Stimulated activated CD4-positive, alpha-beta T cell treated with anti-CD3 and anti-CD28 coated beads, Interleukin-2, amount 100 ng/mL, for 24 hours (primary cell): ENCODE measurements around the gene OR52E1.
"Not testable (repeated sequence)": the region's sequence is repeated elsewhere in the genome, so short reads cannot be mapped to it uniquely, and the experiment has no call there.

Experiments used
- DNase-seq, 2 donors: peaks; one replicate each; pipeline ENCODE4 v3.0.0-alpha.2; 2020

Gene OR52E1

DNA sequence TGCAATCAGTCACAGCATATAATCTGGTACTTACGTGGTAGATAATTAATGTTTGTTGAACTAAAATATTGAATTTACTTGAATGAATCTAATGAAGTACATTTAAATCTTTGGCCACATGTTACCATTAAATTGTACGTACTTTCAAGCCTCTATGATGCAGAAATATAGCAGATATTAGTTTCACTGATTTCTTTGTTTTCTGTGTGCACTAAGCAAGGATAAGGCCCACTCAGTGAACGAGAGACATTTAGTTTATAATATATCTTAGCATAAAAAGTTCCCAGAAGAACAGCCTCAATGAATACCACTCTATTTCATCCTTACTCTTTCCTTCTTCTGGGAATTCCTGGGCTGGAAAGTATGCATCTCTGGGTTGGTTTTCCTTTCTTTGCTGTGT, at the start of gene OR52E1:
OR52E1 (plus strand) TSS at position 301 of the 400 bp plus-strand sequence.
- no peak for DNase-seq

DNA sequence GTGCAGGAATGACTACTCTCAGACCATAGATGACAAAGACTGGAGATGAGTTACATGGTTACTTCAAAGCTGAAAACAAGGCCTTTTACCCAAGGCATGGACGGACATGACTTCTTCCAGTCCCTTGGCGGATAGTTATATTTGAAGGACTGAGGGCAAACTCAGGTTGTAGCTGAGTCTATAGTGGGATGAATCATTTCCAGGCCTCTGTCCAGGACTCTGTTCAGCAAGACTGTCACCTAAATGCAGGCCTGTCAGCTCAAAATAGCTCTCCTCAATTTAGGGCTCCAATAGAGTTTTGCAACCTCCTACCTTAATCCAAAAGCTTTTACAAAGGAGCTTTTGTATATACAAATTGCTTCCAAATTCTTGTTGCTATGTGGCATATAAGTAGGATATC, 47.4 kb upstream of the OR52E1 start:
- DNase-seq, result no peak

DNA sequence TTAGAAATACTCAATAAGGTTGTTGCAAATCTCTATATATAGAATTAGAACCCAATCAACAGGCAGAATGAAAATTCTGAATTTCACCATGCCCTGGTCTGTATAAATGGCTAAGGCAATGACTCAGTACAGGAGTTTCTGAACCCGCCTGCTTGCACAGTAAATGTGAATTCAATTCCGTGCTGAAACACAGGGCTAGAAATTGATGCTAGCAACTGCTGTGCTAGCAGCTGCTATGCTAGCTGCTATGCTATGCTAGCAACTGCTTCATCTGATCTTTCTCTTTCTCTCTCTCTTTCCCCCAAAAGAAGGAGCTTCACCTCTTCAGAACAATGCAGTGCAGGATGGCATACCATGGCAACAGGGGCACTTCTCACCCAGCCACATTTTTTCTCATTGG, 32.7 kb upstream of the OR52E1 start:
- no peak for DNase-seq

DNA sequence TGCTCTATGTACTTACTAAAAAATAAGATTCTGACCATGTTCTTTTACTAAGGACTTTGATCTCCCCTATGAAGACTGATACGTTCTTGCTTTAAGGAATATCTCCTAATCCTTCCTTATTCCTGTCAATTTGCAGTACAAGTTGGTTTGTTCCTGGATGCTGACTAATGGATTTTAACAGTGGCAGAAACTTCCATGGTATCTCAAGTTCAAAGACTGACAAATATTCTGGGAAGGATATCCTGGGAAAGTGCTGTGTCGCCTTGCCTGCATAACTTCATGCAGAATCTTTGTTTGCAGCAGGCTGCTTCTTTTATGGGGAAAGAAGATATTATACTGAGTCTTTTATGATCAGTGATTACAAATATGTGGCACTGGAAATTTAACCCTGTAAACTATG, 31.4 kb upstream of the OR52E1 start:
- DNase-seq, result no peak

DNA sequence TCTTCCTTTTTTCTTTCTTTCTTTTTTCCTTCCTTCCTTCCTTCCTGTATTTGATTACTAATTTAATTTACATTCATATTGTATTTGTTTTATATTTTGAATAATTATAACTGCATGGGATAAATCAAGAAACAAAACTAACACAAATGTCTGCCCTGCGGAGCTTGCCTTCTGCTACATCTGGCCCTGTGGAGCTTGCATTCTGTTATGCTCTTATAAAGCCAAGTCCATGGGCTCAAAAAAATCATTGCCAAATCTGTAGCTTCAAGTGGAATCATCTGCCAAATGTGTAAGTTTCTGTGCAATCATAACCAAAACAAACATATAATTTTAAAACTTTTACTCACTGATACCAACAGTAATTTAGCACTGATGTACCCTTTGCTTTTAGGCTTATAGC, 31.0 kb upstream of the OR52E1 start:
- no peak for DNase-seq

DNA sequence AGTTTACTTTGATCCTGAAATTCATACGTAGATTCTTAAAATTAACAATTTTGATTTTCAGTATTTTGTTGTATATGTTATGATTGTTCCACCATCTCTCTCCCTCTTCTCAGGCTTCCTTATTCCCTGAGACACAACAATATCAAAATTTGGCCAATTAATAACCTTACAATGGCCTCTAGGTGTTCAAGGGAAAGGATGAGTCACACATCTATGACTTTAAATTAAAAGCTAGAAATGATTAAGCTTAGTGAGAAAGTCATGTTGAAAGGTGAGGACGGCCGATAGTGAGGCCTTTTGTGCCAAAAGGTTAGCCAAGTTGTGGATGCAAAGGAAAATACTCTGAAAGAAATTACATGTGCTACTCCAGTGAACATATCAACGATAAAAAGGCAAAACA, 28.5 kb upstream of the OR52E1 start:
- DNase-seq, result no peak

DNA sequence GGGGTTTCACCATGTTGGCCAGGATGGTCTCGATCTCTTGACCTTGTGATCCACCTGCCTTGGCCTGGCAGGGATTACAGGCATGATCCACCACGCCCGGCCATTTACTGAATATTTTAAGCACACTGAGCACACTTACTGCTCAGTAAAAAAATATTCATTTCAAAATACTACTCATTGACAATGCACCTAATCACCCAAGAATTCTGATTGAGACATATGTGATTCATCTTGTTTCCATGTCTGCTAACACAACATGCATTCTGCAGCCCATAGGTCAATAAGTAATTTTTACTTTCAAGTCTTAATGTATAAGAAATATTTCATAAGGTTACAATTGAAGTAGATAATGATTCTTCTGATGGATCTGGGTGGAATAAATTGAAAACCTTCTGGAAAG, 27.3 kb upstream of the OR52E1 start:
- DNase-seq, result no peak

DNA sequence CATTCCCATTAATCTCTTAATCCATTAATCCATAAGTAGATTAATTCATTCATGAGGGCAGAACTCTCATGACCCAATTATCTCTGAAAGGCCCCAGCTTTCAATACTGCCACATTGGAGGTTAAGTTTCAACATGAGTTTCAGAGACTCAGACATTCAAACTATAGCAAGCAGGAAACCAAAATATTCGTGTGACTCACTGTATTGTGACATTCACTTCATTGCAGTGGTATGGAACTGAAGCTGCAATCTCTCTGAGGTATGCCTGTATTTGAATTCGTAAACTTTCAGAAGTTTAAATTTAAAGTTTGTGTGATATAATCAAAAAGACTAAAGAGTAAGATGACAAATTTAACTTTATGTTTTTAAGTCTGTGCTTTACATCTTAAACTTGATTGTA, 26.0 kb upstream of the OR52E1 start:
- no peak for DNase-seq

DNA sequence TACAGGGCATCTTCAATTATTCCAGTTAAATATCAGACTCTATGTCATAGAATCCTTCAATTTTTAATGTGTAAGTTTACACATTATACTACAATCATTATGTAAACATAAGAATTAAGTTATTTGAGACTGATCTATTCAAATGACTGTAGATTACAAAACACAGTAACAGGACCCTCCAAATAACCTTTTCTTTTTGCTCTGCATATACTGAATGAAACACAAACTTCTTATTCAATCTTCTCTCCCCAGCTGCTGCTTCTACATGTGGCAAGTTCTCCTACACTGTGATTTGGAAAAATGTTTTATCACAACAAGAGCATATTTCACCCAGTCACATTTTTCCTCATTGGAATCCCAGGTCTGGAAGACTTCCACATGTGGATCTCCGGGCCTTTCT, 23.1 kb upstream of the OR52E1 start, which contains the start of gene OR52J3:
OR52J3 (plus strand) TSS at position 301 of the 400 bp plus-strand sequence; CDS start at position 301, 0 bp downstream.
- no peak for DNase-seq

DNA sequence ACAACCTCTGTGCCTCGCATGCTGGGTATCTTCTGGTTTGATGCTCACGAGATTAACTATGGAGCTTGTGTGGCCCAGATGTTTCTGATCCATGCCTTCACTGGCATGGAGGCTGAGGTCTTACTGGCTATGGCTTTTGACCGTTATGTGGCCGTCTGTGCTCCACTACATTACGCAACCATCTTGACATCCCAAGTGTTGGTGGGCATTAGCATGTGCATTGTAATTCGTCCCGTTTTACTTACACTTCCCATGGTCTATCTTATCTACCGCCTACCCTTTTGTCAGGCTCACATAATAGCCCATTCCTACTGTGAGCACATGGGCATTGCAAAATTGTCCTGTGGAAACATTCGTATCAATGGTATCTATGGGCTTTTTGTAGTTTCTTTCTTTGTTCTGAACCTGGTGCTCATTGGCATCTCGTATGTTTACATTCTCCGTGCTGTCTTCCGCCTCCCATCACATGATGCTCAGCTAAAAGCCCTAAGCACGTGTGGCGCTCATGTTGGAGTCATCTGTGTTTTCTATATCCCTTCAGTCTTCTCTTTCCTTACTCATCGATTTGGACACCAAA, 22.5 kb upstream of the OR52E1 start:
- no peak for DNase-seq

DNA sequence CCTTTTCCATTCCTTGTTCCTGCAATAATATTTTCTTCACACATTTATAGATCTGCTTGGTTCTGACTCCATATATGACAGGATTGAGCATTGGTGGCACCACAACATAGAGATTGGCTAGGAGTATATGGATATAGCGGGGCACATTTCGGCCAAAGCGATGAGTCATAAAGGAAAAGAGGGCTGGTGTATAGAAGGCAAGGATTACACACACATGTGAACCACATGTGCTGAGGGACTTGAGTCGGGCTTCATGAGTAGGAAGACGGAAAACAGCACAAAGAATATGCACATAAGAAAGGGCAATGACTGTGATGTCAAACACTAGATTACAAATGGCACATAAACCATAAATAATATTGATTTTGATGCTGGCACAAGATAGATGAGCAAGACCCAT, 10.7 kb upstream of the OR52E1 start:
- DNase-seq, result not testable (repeated sequence)

DNA sequence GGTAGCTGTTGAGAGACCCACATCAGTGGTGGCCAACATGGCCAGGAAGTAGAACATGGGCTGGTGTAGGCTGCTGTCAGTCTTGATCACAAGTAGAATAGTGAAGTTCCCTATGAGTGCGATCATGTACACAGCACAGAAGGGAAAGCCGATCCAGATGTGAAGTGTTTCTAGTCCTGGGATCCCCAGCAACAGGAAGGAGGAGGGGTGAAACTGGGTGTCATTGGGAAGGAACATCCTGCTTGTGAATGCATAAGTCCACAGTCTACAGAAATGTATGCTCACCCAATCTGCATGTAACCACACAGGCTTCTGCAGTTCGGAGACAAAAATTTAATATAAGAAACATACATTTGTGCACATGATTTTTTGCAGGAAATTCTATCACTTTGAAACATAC, 10.0 kb upstream of the OR52E1 start, which contains the start of gene OR52E2:
OR52E2 (minus strand) TSS at position 237 of the 400 bp plus-strand sequence; CDS start at position 237, 0 bp downstream.
- no peak for DNase-seq

DNA sequence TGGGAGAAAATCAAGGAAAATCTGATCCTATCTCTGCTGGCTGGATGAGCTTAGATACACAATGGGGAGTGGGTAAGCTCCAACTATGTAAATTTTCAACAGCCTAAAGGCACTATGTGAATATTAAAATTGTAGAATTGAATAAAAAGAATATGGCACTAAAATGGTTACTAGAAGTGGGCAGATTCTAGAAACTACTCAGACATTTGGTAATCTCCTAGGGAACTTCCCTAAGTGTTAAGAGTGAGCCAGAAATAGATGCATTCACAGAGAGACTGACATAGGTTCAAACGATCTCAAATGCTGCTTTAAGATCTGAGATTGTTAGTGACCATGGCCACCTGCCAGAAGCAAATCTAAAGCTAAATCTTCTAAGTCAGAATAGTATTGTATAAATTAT, 4.3 kb upstream of the OR52E1 start:
- DNase-seq, result no peak

DNA sequence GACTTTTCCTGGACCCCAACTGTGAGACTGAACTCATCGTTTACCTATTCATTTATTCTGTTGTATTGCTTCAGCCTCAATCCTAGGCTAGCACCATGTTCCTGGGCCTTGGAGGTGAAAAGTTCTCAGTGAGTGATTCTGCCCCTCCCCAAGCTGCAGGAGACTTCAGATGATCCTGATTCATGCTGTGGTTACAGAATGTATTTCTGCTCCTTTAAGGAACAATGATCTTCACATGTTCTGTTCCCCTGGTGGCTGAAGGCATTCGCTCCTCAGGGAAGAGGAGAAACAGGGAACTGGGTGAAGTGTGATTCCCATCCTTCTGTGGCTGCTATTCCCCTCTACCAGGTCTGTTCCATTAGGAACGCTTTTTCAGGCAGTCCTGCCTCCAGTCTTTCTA, 2.4 kb downstream of the OR52E1 start:
- DNase-seq, result no peak

DNA sequence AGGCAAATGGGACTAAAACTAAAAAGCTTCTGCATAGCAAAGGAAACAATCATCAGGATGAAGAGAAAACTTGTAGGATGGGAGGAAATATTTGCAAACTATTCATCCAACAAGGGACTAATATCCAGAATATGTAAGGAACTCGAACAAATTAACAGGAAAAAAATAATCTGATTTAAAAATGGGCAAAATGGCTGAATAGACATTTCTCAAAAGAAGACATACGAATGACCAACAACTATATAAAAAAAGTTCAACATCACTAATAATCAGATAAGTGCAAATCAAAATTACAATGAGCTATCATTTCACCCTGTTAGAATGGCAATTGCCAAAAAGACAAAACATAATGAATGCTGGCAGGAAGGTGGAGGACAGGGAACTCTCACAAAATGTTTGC, 12.0 kb downstream of the OR52E1 start:
- no peak for DNase-seq

DNA sequence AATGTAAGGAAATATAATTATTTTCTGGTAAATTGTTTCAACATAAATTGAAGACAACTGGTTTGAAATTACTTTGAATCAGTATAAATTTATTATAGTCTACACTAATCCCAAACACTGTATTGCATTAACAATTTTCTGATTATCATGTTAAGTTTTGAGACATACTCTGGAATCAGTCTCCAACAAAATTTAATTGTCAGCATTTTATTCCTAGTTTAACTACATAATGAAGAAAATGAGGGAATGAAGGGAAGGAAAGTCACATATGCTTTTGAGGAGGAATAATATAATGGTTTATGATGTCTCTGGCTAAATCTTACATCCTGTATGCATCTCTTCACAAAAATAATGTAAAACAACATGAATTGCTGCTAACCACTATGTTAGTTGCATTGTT, 14.2 kb downstream of the OR52E1 start:
- no peak for DNase-seq

DNA sequence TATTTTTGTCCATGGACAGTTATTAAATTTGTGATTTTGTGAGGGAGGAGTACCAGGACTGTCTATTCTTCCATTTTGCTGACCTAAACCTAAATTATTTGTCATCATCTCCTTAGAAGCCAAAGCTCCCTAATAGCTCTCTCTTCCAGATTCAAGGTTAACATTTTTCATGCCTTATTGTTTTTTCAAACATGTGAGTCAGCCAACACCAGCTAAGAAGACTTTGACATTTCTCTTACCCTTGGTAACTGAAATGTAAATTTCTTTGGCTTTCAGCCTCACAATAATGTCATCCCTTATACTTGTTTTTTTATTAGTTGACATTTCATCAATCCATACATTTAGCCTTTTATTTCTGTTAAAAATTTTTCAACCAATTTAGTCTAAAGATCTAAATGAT, 19.2 kb downstream of the OR52E1 start:
- DNase-seq, result no peak

DNA sequence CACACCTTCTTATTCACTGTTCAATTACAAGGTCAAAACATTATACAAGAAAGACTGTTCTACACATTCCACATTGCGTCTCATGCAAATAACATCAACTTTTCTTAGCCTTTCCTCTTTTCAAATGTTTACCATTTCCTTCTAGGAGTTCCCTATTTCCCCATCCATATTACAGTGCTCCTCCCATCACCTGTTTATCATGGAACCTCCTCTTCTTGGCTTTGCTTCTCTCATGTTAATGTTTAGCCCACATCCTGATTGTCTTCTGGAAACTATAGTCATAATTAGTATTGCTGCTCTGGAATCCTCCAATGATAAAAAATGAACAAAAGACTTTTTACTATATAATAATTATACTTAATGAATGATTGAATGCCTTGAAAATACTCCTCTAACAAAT, 21.3 kb downstream of the OR52E1 start:
- no peak for DNase-seq

DNA sequence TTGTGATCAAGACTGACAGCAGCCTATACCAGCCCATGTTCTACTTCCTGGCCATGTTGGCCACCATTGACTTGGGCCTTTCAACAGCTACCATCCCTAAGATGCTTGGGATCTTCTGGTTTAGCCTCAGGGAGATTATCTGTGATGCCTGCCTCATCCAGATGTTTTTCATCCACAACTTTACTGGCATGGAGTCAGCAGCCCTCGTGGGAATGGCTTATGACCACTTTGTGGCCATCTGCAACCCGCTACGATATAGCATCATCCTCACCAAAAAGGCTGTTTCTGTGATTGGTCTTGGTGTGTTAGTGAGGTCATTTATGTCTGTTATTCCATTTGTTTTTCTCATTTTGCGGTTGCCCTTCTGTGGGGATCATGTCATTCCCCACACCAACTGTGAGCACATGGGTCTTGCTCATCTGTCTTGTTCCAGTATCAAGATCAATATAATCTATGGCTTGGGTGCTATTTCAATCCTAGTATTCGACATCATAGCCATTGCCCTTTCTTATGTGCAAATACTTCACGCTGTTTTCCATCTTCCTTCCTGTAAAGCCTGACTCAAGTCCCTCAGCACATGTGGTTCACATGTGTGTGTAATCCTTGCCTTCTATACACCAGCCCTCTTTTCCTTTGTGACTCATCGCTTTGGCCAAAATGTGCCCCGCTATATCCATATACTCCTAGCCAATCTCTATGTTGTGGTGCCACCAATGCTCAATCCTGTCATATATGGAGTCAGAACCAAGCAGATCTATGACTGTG, 23.6 kb downstream of the OR52E1 start:
- DNase-seq, result no peak

DNA sequence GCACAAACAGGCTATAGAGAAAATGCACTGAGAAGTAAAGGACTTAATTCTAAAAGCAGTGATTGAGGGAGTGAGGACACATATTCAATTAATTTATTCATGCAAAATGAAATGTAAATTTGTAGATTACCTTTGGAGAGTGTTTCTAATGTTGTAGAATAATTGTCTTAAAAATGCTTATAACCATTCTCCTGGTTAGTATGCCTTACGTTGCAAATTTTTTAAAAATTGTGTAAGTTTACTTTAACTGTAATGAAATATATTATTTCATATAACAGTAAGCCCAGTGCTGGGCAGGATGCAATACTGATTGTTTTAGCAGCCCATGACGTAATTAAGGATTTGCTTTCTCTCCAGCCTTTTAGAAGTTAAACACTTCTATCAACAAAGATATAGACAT, 26.6 kb downstream of the OR52E1 start:
- no peak for DNase-seq

DNA sequence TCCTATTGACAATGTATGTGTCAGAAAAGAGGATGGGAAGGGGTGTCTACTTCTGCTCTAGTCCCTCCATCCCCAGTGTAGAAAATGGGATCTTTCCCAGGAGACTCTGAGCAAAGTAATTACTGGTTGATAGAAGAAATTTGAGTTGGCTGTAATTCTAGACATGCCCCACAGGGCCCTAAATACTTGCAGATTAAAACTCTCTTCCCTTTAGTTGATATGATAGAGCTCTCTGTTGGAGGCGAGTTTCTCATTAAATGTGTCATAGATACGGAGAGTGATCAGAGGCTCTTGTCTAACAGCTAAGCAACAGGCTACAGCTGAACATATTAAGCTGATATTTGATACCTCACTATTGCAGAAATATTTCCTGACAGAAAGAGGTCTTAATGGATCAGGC, 32.9 kb downstream of the OR52E1 start:
- no peak for DNase-seq

DNA sequence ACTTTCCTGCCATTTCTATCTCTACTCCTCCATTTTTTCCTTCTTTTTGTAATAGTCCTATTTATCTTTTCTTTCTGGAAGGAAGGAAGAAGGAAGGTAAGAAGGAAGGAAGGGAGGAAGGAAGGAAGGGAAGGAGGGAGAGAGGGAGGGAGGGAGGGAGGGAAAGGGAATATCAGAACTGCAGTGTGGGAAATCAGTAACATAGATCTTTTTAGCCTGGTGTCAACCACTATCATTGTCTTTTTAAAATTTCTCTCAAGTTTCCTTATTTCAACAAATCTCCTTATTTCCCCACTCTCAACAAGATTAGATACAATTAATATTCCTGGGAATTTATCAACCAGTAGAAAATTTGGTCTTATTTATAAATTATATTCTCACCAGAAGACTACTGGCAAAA, 33.7 kb downstream of the OR52E1 start:
- no peak for DNase-seq

DNA sequence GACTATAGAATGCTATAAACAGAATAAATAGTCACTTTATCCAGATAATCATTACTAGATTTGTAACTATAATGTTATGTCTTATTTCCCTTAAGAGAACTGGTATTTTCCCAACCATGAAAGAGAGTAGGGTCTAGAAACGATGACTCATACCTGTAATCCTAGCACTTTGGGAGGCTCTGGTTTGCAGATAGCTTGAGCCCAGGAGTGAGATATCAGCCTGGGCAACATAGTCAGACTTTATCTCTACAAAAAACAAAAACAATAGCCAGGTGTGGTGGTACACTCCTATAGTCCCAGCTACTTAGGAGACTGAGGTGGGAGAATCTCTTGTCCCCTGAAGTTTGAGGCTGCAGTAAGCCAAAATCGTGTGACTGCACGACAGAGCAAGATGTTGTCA, 37.9 kb downstream of the OR52E1 start:
- no peak for DNase-seq

DNA sequence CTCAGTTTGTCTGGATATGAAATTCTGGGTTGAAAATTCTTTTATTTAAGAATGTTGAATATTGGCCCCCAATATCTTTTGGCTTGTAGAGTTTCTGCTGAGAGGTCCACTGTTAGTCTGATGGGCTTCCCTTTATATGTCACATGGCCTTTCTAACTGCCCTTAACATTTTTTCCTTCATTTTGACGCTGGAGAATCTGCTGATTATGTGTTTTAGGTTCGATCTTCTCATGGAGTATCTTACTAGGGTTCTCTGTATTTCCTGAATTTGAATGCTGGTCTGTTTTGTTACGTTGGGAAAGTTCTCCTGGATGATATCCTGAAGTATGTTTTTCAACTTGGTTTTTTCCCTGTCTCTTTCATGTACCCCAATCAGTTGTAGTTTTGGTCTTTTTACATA, 46.0 kb downstream of the OR52E1 start:
- DNase-seq, result no peak

DNA sequence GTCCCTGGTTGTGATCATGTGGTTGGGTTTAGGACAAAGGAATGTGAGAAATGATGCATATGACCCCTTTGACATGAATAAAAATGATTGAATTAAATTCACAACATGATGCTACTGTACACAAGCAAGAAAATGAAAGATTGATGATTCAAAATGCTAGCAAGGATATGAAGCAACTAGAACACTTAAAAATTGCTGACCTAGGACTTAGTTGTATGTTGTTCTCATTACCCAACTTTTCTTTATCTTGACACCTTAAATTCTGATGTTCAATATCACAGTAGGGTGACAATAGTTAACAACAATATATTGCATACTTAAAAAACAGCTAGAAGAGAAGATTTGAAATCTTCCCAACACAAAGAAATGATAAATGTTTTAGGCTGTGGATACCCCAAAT, 48.2 kb downstream of the OR52E1 start:
- DNase-seq, result no peak
